Stimulated activated CD4-positive, alpha-beta T cell treated with anti-CD3 and anti-CD28 coated beads, TNF-alpha, amount 100 ng/mL, for 48 hours (primary cell): ENCODE data around the gene BAMBI.

Source experiments
- DNase-seq, 3 donors: peaks; one replicate each; pipeline ENCODE4 v3.0.0-alpha.2; 2020; ENCODE audit warnings: low read depth in 3 of 3

Gene BAMBI

DNA sequence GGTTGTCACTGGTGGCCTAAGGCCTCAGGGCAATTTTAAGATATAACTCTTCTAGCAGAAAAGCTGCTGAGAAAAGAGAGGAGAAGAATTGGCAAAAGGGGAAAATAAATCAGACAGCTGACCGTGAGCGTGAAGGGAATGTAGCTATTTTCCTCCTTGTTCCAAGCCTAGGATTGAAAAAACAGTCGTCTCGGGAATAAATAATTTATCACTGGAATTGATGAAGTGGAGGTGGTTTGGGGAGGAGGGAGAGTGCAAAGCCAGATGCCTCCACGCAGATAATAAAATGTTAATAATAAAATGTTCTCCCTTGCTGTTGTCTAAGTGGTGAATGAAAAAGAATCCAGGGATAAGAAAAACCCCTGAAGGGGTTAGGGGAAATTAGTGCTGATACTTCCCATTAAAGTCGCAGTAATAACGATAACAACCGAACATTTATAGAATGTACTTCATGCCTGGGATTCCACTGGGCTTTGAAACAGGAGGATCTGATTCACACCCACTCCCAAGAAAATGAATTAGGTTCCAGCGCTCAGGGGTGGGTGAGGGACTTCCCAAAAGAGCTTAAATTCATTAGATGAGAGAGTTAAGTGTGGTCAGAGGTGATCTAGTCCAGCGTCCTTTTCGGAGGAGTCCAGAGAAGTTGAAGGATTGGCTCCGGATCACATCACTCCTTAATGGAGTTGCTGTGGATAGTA is 27.3 kb downstream of the BAMBI start:
- DNase-seq = no peak

DNA sequence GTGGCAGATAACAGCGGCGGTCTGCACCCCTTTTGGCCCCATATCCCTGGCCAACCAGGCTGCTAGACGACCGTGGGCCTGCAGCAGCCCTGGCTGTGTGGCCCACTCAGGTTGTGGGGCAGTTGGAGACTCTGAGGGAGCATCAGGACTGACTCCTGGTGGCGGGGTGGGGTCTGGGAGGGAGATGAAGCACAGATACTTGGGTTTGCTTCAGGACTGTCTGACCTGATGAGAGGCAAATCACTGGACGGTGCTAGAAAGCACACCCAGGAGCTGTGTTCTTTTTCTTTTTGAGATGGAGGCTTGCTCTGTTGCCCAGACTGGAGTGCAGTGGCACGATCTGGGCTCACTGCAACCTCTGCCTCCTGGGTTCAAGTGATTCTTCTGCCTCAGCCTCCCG is 28.2 kb downstream of the BAMBI start:
- DNase-seq = no peak

DNA sequence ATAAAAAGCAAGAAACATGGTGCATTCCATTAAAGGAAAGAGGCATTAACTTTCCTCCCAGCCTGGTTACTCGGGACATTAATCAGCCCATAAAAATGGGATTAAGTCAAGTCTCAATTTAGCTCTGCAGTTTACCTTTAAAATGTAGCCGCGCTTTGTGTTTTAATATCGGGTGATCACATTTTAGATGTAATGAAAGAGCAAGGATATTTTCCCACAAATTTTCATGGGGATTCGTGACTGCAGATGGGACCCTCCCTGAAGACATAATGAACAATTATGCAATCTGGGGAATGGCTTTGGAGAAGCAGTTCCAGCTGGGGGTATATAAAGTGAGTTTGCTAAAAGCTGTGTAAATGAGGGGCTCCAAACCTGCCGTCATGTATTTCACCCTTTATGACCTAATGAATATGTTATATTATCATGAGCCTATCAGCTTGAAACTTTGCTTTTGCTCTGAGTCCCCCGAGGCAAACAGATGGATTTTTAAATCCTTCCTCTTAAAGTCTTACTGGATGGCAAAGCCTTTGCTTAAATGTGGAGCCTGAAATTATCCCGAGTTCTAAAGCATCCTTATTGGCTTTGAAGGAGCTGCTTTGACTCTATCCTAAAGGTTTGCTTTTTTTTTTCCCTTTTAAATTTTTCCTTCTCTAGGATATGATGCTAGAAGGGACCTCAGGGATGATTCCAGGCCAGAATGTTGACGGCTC is 31.8 kb downstream of the BAMBI start:
- no peak for DNase-seq

DNA sequence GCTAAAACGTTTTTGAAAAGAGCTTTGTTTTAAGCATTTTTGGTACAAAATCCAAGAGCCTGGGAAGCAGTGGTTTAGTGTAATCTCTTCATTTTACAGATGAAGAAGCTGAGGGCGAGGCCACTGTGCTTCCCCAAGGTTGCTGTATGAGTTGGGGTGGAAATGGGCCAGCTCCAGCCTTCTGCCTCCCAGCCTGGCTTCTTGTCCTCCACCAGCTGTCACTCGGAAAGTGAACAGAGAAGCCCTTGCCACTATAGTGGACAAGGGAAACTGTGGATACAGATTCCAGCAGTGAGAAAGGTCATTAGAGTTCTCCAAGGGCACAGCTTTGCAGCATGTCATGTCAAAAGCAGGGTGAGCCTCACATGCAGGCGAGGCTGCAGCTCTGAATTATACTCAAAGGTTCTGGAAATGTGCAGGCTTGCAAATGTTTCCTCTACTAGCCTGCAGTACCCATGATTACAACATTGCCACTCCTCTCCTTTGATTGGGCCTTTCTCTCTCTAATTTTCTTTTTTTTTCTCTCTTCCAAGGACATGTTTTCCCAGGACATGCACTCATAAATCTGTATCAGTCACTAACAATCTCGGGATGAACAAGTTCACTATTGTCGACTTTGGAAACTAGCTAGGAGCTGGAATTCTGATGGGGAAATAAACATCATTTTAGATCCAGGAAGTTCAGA is 33.0 kb downstream of the BAMBI start:
- no peak for DNase-seq

DNA sequence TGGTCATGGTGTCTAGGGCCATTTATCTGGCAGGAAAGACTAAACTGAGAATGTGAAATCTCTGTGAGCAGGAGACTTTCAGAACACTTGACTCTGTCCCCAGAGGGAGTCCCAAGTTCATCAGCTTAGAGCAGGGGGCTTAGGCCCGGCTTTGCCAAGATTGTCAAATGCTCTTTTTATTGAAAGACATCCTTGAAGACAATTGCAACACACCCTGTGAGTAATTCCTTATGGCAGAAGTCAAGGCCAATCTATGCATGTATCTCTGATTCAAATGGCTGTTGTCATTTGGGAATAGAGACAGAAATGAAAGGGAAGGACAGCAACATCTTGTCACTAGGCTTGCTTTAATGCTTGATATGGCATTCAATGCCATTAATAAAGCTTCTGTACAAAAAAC is 33.7 kb downstream of the BAMBI start:
- no peak for DNase-seq

DNA sequence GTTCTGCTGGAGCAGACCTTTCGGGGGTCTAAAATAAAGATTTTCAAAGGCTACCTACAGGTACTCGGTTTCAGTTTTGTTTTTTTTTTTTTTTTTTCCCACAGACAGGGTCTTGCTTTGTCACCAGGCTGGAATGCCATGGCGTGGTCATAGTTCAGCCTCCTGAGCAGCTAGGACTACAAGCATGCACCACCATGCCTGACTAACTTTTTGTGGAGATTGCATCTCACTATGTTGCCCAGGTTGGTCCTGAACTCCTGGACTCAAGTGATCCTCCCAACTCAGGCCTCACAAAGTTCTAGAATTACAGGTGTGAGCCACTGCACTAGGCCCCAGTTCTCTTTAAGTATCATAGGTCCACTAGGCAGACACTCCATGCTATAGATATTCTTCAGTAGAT is 34.5 kb downstream of the BAMBI start:
- DNase-seq = no peak

DNA sequence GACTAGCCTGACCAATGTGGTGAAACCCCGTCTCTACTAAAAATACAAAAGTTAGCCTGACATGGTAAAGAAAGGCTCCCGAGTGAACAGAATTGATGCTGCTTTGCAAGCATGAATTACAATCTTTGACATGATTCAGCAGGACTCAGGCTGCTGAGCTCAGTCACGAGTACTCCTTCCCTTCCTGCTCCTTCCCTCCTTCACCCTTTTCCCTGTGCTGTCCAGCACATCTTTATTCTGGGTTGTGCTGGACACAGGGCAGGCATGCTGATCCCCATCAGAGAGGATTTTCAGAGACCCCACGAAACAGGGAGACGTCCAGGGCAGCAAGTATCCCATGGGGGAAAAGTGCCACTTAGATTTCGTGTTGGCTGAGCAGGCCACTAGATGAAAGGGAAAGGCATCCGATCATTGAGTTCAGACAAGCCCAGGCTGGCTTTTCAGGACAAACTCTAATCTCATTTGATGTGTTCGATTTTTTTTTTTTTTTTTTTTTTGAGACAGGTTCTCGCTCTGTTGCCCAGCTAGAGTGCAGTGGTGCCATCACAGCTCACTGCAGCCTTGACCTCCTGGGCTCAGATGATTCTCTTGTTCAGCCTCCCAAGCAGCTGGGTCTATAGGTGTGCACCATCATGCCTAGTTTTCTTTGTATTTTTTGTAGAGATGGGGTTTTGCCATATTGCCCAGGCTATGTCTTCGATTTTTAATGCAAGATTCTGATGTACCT is 36.5 kb downstream of the BAMBI start:
- DNase-seq = no peak

DNA sequence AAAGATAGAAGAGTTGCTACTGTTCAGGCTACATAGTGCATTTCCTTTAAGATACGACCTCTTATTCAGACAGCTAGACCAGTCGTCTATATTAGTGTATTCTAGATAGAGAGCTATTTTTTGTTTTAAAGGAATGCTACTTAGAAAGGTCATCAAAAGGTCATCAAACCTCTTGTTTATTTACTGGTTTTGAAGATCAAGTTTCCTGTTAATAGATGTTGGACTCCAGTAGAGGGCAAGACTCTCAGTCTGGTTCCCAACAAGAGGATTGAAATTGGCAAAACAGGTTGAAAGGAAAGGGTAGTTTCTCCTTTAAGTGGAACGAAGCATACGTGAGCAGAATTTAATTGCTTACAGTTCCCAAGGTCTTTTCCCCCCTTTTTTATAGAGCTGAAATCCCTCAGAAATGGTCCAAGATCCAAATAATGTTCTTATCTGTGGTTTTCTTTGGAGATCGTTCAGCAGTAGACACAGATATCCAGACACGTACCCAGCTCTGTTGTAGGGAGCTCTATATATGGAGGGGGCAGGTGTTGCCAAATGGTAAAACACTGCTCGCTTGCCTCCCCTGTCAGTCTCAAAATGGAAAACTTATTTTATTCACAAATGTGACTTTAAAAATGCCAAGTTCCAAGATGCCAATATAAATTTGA is 37.2 kb downstream of the BAMBI start:
- DNase-seq = no peak

DNA sequence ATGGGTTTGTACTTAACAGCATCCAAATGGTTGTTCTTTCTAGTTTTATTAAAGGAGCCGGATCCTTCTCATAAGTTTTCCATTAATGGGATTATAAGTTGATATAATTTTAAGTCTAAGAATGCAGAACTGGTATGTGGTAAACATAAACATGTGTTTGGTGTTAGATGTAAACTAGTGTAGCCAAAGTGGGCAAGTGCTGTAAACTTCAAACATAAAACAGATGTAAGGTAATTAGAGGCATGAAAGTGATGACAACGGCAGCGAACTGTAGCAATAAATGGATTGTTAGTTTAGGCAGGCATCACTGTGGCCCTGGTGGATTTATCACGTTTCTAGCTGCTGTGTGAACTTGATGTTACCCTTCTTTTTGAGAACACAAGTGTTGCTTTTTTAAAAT is 37.9 kb downstream of the BAMBI start:
- no peak for DNase-seq

DNA sequence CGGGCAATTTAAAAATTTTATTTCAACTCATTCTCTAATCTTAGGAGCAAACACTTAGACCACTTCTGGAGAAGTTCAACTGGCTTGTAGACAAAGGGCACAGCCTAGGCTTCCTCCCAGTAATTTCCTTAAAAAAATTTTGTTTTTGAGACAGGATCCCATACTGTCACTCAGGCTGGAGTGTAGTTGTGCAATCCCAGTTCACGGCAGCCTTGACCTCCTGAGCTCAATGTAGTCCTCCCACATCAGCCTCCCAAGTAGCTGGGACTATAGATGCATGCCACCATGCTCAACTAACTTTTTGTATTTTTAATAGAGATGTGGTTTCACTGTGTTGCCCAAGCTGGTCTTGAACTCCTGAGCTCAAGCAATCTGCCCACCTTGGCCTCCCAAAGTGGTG is 38.4 kb downstream of the BAMBI start:
- DNase-seq = no peak

DNA sequence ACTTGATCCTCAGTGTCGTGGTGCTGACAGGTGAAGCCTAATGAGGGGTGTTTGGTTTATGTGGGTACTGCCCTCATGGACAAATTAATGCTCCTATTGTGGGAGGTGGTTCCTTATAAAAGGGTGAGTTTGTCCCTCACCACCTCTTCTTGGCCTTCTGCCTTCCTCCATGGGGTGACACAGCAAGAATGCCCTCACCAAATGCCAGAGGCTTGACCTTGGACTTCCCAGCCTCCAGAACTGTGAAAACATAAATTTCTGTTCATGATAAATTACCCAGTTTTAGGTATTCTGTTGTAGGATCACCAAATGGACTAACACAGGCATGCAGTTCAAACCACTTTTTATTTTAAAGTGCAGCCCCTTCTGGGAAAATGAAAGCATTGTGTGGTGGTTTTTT is 39.4 kb downstream of the BAMBI start:
- DNase-seq = no peak

DNA sequence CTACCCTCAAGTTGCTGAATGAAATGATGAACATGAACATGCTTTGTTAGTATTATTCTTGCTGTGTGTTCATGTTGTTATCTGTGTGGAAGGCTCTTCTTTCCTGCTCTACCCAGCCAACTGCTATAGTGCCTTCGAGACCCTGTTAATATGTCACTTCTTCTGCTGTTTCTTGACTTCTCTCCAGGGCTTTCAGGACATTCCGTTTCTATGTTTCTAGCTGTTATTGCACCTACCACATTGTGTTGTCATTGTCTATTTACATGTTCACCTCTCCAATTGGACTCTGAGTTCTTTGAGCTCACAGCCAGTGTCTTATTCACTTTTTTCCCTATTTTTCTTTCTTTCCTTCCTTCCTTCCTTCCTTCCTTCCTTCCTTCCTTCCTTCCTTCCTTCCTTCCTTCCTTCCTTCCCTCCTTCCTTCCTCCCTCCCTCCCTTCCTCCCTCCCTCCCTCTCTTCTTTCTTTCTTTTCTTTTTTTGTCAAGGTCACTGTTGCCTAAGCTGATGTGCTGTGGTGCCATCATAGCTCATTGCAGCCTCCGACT is 40.4 kb downstream of the BAMBI start:
- no peak for DNase-seq

DNA sequence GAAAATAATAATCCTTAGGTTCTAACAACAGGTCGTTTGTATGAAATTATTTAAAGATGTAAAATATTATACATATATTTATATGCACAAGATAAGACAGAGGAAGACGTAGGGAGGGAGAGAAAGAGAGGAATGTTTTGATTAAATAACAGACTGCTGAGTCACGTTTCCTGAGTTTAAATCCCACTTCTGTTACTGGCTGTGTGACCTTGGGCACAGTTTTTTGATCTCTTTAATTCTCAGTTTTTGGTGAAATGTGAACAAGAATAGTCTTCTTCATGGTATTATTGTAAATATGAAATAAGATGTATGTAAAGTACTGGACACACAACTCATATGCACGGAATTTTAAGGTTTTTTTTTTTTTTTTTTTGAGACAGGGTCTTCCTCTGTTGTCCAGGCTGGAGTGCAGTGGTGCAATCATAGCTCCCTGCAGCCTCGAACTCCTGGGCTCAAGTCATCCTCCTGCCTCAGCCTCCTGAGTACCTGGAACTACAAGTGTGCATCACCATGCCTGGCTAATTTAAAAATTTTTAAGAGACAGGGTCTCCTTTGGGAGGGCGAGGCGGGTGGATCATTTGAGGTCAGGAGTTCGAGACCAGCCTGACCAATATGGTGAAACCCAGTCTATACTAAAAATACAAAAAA is 42.6 kb downstream of the BAMBI start:
- no peak for DNase-seq

DNA sequence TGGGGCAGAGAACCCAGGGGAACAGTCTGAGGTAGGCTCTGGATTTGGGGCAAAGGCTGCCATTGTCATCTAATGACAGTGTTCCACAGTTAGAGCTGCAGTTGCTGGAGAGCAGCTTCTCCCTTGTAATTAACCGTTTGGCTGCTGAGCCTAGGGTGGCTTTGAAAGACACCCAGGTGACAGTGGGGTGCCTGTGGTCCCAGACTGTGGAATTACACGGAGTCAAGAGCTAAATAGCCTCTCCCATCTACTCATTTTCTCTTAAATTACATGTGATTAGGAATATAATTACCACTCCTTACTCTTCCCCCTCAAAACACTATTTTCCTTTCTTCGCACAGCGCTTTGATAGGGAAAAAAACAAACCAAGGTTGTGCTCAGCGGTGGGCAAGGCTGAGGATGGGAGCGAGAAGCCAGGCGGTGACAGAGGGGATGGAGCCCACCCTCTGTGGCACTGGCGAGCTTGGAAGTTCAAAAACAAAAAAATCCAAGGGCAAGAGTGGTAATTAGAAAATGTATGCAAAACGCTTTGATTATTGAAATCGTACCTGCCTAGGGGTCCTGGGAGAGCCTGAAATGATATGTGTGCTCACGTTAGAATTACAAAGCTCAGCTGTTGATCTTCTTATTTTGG is 44.1 kb downstream of the BAMBI start:
- no peak for DNase-seq

DNA sequence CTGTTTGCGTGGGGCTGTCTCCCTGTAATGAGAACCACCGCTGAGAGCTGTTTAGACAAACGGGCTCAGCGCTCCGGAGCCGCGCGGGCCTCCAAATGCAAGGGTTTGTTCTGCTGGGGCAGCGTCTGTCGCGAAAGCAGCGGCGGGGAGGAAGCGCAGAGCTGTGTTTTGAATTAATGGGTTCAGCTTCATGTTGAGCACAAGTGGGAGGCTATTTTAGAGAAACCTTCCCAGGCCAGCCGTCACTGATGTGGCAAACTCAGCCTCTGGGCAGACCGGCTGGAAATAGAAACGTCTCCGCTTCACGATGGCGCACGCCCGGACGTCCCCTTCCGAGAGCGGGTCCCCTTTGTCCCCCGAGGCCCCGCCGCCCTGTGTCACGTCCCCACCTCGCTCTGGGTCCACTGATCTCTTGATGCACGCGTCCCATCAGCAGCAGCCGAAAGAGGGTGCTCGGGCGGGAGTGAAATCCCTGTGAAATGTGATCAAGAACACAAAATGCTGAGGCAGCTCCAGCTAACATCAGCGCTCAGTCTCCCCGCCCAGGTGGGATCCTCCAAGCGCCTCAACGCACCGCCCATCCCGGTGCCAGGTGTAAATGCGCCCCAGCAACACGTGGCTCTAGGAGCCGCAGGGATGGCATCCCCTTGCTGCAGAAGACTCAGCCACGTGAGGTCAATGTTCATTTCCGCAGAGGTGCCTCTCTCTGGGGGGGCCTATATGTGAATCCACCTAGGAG is 44.9 kb downstream of the BAMBI start:
- no peak for DNase-seq

DNA sequence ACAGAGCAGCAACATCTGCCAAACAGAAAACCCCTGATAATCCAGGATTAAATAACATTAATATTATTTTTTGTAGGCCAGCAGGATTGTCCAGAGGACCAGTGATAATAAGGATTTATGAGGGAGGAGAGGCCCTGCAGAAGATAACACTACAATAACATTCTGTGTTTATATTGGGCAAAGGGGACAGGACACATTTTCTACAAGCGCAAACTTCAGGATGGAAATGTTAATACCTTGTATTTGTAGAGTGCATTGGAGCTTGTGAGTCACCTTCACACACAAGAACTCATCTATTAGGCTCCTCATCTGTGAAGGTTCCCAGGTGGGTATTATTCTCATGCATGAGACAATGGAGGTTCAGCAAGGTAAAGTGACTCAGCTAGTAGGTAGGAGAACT is 51.0 kb downstream of the BAMBI start:
- DNase-seq = no peak

DNA sequence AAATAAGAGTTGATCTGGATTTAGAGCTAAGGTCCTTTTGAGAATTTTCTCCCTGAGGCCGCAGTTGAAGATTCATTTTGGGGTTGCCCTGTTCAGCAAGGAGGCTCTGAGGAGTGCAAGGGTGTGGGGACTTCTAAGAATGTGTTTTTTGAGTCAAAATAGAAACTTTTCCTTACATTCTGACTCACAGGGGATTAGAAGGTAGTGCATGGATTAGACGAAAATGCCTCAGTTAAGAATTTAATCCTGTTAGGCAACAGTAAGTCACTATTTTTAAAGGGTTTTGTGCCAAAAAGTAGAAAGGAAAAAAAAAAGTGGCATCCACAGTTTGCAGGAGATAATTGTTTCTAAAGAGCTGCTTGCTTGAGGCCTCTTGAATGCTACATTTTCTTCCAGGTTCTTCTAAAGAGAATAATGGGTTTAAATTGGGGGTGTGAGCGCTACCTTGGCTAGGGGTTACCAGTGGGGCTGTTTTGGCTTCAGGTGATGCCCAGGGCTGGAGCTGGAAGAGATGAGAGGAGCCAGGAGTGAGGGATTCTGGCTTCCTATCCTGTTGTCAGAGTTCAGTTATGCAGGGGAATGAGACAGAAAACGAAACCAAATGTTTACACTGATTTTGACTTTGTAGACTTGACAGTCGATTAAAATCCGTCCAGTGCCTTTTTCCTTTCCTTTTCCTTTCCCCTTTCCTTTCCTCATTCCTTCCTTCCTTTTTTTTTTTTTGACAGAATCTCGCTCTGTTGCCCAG is 52.9 kb downstream of the BAMBI start:
- DNase-seq = no peak

DNA sequence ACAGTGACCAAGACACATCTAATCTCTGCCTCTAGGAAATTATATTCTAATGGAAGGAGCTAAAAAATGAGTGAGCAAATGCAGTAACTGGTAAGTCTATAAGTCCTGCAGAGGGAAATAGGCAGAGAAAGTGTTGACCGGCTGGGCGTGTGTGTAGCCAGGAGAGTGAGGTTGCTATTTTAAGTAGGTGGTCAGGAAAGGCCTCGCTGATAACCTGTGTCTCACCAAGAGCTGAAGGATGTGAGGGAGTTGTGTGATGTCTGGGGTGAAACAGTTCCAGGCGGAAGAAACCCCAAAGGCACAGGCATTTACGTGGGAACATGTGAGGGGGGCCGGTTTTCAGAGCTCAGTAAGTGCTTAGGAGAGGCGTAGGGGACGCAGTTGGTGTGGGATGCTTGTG is 54.8 kb downstream of the BAMBI start:
- no peak for DNase-seq
